IPS DF 19.7 (cell line): ENCODE measurements around the gene MAX.
"Not testable (repeated sequence)": the region's sequence is repeated elsewhere in the genome, so short reads cannot be mapped to it uniquely, and the experiment has no call there.

ENCODE experiments used
- DNase-seq: peaks from one replicate; pipeline ENCODE4 v3.0.0-alpha.2; 2013; ENCODE audit warnings: low read depth, low spot score

Gene MAX

DNA sequence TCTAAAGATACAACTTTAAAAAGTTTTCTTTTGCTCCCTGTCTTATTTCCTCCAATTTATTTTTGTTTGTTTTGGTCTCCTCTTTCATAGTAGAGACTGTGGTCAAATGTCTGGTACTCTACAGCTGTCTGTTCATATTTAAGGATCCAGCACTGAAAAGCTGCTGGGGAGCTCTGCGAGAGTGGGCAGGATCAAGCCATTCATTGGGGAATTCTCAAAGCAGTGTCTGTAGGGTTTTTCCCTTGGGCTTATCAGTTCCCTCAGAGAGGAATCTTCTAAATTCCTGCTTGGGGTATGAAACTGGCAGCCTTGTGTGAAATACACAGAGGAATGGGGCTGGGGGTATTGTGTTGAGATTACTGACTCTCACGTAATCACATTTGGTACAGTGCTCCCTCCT, 63.4 kb downstream of the MAX start:
- no peak for DNase-seq

DNA sequence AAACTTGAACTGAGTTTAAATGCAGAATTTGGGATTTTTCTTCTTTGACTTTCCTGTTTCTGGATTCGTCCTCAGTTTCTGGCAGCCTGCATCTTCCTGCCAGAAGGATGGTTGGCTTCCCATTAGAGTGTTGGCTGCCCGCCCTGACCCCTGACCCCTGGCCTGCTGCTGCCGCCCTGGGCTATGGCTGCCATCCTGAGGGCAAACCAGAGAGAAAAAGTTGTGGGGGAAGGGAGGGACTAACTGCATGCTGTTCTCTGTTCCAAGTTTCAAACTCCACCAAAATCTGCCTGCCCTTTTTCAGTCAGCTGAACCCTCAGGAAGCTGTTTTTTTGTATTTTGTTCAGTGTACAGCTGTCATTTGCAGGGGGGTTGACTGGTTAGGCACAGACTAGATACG, 67.3 kb downstream of the MAX start:
- DNase-seq, result no peak

DNA sequence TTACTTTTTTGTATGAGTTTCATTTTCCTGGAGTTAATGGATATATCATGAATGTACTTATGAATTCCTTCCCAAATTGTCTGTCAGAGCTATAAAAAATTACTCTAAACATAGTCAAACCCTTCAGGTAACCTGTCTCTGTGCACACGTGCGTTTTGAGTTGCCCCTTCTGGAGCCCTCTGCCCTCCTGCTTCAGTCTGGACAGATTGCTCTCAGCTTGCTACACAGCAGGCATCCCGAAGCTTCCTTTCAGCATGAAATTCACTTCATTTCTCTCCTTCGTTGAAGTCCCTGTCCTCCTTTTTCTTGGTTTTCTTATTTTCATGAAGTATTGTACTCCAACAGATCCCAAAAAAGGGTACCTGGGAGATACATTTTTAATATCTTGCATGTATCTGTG, 68.3 kb downstream of the MAX start:
- no peak for DNase-seq

DNA sequence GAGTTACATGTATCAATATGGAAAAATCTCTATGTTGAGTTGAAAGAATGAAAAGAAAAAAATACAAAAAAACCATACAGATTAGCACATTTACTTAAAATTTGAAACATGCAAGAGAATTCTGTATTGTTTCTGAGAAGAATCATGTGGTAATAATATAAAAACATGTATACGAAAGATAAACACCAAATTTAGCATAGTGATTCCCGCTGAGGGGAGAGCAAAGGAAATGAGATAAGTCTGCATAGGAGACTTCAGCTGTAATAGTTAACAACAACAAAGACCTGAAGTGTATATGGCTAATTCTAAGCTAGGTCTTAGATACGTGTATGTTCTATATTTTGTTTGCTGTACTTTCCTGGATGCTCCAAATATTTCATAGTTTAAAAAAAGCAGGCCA, 69.1 kb downstream of the MAX start:
- DNase-seq, result no peak

DNA sequence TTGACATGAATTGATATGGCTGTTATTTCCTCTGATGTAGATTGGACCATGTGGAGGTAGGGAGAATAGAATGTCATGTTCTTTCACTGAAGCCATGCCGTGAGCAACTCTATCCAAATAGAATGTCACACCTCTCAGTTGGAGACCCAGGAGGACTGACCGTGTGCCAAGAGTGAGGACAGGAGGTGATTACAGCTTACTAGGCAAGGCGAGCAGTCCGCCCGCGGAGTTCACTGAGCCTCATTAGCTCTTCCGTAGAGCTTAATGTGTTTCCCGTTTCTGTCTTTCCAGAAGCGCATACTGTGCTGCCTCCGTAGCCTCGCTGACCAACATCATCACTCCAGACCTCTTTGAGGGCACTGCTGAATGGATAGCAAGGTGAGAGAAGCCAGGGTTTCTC, 70.0 kb downstream of the MAX start:
- no peak for DNase-seq

DNA sequence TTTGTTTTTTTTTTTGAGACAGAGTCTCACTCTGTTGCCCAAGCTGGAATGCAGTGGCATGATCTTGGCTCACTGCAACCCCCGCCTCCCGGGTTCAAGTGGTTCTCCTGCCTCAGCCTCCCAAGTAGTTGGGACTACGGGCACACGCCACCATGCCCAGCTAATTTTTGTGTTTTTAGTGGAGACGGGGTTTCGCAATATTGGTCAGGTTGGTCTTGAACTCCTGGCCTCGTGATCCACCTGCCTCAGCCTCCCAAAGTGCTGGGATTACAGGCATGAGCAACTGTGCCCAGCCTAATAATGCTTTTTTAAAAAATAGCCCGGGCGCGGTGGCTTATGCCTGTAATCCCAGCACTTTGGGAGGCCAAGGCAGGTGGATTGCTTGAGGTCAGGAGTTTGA, 71.0 kb downstream of the MAX start:
- not testable (repeated sequence) for DNase-seq

DNA sequence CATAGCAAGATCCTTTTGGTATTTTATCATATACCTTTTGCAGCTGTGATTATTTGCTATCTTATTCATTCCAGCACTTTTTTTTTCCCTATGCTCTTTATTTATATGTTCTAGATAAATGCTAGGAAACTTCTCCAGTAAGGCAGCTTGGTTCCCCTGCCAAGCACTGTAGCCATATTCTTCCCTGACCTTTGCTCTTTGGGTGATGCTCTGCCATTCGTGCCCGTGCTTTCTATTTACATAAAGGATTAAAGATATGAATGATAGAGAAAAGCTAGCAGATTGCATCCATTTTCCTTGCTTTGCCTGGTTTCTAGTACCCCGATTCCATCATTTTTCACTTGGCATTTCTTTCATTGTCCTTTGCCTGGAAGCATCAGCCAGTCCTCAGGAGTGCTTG, 73.4 kb downstream of the MAX start:
- no peak for DNase-seq

DNA sequence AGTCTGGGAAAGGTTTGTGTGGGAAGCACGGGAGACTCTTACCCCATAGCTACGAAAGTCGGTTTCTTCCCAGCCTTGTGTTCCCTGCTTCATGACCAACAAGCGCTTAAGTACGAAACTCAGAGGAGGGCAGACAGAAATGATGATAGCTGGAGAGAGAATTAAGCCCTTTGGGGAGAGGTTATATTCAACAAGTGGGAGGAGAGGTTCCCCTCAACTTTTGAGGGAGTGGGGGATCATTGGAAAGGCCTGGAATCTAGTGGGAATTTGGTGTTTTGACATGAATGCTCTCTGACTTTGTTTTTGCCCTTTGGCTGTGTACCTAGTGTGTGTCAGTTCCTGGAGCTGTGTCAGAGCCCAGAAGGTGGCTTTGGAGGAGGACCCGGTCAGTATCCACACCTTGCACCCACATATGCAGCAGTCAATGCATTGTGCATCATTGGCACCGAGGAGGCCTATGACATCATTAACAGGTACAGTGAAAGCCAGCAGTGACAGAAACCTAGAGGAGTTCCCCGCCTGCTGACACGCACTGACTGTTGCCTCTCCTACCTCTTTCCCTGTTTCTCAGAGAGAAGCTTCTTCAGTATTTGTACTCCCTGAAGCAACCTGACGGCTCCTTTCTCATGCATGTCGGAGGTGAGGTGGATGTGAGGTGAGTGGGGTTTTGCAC, 75.1 kb downstream of the MAX start:
- no peak for DNase-seq

DNA sequence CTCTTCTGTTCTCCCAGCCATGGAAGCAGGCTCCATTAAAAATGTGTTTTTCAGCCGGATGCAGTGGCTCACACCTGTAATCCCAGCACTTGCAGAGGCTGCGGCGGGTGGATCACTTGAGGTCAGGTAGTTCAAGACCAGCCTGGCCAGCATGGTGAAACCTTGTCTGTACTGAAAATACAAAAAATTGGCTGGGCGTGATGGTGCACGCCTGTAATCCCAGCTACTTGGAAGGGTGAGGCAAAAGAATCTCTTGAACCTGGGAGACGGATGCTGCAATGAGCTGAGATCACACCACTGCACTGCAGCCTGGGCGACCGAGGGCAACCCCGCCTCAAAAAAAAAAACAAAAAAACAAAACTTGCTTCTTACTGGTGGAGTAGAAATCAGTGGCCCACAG, 75.8 kb downstream of the MAX start:
- DNase-seq, result no peak

DNA sequence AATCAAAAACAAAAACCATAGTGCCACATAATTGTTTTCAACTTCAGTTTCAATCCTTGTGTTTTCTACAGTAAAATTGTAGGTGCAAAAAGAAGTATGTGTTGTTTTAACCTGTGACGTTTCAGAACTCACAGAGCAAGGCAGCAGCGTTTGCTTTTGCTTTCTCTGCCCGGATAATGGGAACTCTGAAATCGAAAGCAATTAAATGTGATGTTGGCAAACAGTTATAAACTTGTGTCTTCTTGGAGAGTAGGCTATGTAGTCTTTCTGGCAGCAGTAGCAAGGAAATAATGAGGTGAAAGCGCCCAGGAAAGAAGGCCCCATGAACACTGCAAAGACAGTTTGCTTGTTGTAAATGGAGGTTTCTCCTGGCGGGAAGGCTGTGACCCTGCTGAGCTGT, 76.5 kb downstream of the MAX start:
- DNase-seq, result no peak
